UCSD-AML1 (cell line): ENCODE data around the gene MUC16.

Source experiments
- DNase-seq: peaks from one replicate; lab custom pipeline; 2025; ENCODE audit not compliant: unreplicated experiment; lab: John Stamatoyannopoulos, UW

Gene MUC16

GRCh38 chr19:9010693-9011092 lies 484 bp upstream of the MUC16 start:
- no peak for DNase-seq

DNA sequence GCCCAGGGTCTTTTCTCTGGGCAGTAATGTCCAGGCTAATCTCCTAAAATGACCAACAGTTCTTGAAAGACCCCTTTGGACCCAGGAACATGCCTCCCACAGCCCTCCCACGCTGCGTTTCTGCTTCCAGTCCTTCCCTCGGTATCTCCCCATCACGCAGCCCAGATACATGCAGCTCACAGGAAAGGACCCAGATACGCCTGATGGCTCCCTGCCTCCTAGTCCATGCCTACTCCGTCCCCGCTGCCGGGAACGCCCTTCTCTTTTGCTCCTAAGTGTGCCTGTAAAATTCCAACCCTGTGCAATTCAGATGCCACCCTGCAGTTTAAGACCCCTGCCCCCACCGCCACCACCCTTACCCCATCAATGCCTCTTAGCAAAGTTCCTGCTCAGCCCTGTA lies 778 bp downstream of the MUC16 start:
- no peak for DNase-seq

GRCh38 chr19:9008667-9009066 lies 1.5 kb downstream of the MUC16 start:
- DNase-seq: no peak

DNA sequence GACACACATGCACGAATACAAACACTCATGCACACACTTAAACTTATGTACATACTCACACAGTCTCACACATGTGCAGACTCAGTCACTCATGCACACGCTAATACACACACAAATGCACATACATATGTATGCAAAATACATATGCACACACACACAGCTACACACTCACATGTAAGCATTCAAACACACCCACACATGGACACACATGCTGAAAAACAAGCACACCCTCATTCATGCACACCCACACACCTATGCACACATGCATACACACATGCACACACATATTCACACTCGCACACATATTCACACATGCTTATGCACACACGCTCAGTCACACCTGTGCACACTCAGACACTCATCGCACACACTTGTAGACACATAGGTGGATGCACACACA lies 9.3 kb downstream of the MUC16 start:
- no peak for DNase-seq

DNA sequence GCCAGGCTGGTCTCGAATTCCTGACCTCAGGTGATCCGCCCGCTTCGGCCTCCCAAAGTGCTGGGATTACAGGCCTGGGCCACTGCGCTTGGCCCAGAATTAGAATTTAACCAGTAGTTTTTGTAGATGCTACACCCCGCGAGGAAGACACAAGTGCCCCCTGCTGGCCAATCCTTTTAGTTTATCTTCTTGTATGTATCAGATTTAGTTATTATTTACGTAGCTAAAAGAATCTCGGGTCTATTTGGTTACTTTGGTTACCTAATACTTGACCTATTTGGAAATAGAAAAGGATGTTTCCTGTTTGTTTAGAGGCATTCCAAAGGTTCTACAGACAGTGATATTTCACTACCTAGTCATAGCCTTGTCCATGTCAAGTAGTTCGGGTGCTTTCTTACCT lies 22.0 kb downstream of the MUC16 start:
- DNase-seq: no peak

GRCh38 chr19:8986296-8986695 lies 23.9 kb downstream of the MUC16 start:
- DNase-seq: no peak

GRCh38 chr19:8973501-8974091 lies 36.6 kb downstream of the MUC16 start:
- DNase-seq: no peak

DNA sequence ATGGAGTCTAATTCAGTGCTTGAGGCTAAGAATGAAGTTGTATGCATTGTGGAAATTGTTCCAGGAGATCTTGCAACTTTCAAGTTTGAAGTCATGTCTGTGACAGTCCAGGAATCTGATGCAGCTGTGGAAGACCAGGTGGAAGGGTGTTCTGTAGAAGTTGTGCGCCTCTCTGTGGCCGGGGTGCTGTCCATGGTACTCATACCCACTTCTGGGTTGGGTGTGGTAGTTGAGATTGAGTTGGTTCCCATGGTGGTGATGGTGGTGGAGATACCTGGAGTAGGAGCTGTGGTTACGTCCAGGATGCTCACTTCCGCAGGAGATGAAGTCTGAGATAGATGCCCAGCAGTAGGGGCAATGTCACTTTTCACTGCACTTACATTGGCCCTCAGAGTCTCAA lies 44.3 kb downstream of the MUC16 start:
- DNase-seq: no peak
